ENCODE data around the gene EIF6. TPM values are rescaled to one million over a fixed set of nuclear protein-coding genes. Genes with fewer than 3 reads are reported as not detected.

Gene EIF6
- total and polyA plus RNA-seq, 9 of the 15 experiments (the other 6 are each of a cell fraction or from before 2014, with no cell fraction given) = 165 to 832 (median 229) TPM

DNA sequence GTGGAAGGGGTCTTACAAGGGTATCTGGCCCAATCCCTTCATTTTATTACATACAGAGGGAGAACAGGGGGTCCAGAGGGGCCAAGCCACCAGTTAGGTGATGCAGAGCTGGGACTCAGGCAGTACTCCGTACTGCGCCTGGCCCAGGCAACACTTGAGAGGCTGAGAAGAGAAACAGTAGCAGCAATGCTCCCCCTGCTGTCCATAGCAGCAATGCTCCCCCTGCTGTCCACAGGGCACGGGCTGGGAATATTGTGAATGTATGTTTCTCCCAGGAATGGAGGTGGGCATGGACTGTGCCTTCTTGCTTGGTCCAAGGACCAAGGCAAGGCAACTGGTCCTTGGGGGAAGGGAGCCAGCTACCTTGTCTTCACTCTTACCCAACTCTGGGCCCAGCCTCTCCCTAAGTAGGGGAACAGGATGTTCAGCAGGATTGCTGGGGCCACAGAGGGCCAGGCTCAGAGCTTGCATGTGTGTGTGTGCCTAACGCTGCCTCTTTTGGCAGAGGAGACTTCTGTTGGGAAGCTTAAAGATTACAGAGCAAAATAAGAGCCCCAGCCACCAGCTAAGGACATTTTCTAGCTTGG lies 22.5 kb upstream of the EIF6 start (continued):
- TF ChIP-seq KAT7 (CRISPR knock-in tag; IDR thresholded peaks at IDR 0.05; ENCODE audit: borderline replicate concordance) (no peak), MAZ (CRISPR knock-in tag; conservative IDR thresholded peaks at IDR 0.05 in 1 of 2, IDR thresholded peaks at IDR 0.05 in 1 of 2) (peak; percentile 1 to 20; a peak in 1 of 4 replicates), ZC3H4 (CRISPR knock-in tag; IDR thresholded peaks at IDR 0.05; ENCODE audit: borderline replicate concordance) (0 out of 2 replicates have a peak, but pooled peaks have one; percentile 23), LCOR (CRISPR knock-in tag; IDR thresholded peaks at IDR 0.05) (no peak), HNRNPUL1 (IDR thresholded peaks at IDR 0.05; ENCODE audit: low read length) (no peak), HCFC1 (IDR thresholded peaks at IDR 0.05; ENCODE audit: low read depth, low read length) (no peak), KLF16 (IDR thresholded peaks at IDR 0.05) (no peak), SMC3 (conservative IDR thresholded peaks at IDR 0.05; ENCODE audit: insufficient read depth, low read depth, low read length) (peak; percentile 52), C11orf30 (IDR thresholded peaks at IDR 0.05; ENCODE audit: low read depth) (no peak), HNRNPK (IDR thresholded peaks at IDR 0.05; ENCODE audit: low read depth, low read length, poor library complexity, severe bottlenecking) (no peak), GATAD2B (IDR thresholded peaks at IDR 0.05; ENCODE audit: borderline replicate concordance) (no peak)
- TF ChIP-seq, protein P1, sequence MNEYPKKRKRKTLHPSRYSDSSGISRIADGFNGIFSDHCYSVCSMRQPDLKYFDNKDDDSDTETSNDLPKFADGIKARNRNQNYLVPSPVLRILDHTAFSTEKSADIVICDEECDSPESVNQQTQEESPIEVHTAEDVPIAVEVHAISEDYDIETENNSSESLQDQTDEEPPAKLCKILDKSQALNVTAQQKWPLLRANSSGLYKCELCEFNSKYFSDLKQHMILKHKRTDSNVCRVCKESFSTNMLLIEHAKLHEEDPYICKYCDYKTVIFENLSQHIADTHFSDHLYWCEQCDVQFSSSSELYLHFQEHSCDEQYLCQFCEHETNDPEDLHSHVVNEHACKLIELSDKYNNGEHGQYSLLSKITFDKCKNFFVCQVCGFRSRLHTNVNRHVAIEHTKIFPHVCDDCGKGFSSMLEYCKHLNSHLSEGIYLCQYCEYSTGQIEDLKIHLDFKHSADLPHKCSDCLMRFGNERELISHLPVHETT (CRISPR knock-in tag; conservative IDR thresholded peaks at IDR 0.05 in 1 of 2, IDR thresholded peaks at IDR 0.05 in 1 of 2) = 0 out of 4 replicates have a peak, but pooled peaks of 1 of the 2 experiments have one; percentile 34
- TF ChIP-seq, protein P2, sequence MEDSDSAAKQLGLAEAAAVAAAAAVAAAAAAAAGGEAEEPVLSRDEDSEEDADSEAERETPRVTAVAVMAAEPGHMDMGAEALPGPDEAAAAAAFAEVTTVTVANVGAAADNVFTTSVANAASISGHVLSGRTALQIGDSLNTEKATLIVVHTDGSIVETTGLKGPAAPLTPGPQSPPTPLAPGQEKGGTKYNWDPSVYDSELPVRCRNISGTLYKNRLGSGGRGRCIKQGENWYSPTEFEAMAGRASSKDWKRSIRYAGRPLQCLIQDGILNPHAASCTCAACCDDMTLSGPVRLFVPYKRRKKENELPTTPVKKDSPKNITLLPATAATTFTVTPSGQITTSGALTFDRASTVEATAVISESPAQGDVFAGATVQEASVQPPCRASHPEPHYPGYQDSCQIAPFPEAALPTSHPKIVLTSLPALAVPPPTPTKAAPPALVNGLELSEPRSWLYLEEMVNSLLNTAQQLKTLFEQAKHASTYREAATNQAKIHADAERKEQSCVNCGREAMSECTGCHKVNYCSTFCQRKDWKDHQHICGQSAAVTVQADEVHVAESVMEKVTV (CRISPR knock-in tag; IDR thresholded peaks at IDR 0.05) = 0 out of 2 replicates have a peak, but pooled peaks have one; percentile 24
- TF ChIP-seq, protein P3, sequence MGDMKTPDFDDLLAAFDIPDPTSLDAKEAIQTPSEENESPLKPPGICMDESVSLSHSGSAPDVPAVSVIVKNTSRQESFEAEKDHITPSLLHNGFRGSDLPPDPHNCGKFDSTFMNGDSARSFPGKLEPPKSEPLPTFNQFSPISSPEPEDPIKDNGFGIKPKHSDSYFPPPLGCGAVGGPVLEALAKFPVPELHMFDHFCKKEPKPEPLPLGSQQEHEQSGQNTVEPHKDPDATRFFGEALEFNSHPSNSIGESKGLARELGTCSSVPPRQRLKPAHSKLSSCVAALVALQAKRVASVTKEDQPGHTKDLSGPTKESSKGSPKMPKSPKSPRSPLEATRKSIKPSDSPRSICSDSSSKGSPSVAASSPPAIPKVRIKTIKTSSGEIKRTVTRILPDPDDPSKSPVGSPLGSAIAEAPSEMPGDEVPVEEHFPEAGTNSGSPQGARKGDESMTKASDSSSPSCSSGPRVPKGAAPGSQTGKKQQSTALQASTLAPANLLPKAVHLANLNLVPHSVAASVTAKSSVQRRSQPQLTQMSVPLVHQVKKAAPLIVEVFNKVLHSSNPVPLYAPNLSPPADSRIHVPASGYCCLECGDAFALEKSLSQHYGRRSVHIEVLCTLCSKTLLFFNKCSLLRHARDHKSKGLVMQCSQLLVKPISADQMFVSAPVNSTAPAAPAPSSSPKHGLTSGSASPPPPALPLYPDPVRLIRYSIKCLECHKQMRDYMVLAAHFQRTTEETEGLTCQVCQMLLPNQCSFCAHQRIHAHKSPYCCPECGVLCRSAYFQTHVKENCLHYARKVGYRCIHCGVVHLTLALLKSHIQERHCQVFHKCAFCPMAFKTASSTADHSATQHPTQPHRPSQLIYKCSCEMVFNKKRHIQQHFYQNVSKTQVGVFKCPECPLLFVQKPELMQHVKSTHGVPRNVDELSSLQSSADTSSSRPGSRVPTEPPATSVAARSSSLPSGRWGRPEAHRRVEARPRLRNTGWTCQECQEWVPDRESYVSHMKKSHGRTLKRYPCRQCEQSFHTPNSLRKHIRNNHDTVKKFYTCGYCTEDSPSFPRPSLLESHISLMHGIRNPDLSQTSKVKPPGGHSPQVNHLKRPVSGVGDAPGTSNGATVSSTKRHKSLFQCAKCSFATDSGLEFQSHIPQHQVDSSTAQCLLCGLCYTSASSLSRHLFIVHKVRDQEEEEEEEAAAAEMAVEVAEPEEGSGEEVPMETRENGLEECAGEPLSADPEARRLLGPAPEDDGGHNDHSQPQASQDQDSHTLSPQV (IDR thresholded peaks at IDR 0.05) = peak; percentile 39; the same call in 1 of the 2 replicates

Data from K562 (cell line).